ENCODE results near the gene PRICKLE4. TPM values are rescaled to one million over a fixed set of nuclear protein-coding genes. Genes with fewer than 3 reads are reported as not detected.

The PRICKLE4 gene
- total and polyA plus RNA-seq, 2 of the 8 experiments (the other 6 are each of a cell fraction or from before 2014, with no cell fraction given) = 0.32 to 1.4 TPM

DNA sequence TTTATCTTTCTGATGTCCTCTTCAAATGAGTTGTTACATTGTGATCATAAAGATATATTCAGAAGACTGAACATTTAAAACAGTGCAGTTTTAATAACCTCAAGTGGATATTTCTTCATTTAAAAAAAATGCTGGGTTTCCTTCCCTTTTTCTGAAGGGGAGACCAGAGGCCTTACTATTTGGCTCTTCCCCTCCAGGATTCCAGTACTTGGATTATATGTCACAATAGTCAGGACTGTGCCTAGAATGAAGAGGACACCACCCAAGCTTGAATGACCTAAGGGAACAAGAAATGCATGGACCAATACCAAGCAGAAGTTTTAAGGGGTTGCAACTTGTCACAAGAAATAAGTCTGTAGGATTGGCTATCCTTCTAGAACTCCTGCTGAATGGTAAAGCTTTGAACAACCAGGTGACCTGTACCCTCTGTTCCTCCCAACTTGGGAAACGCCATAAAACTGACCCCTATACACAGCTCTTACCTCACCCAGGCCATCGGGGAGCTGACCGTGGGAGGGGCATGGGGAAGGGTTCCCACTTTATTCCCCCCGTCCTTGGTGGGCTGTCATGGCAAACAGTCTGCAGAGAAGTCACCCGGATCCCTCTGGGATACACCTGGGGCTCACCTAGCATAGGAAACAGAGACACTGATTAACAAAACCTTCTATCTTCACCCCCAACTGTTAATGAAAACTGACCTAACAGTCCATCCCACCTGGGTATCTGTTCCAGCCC, 2.9 kb upstream of the PRICKLE4 start (continued):
- TF ChIP-seq, protein P1, sequence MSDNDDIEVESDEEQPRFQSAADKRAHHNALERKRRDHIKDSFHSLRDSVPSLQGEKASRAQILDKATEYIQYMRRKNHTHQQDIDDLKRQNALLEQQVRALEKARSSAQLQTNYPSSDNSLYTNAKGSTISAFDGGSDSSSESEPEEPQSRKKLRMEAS (IDR thresholded peaks at IDR 0.05) = no peak
- TF ChIP-seq SP4 (IDR thresholded peaks at IDR 0.05; ENCODE audit: low read length) (no peak), CHD1 (IDR thresholded peaks at IDR 0.05; ENCODE audit: low read depth, low read length) (no peak), HDAC2 (IDR thresholded peaks at IDR 0.05; ENCODE audit: borderline replicate concordance in 1 of 2, low read depth in 2 of 2, low read length in 2 of 2) (no peak), RFX5 (IDR thresholded peaks at IDR 0.05; ENCODE audit: borderline replicate concordance, low read depth, low read length) (no peak)
